Activated T-helper 1 cell treated with anti-CD3 and anti-CD28 coated beads, Interleukin-2, amount 50 U/mL, for 16 hours (primary cell): Measurements from ENCODE around the gene MOB2.

Experiments used
- DNase-seq, 2 donors: peaks; one replicate each; pipeline ENCODE4 v3.0.0-alpha.2; 2020; ENCODE audit warnings: low read depth in 1 of 2, low spot score in 1 of 2

Gene MOB2

GRCh38 chr11:1422481-1422880, 64.1 kb downstream of the MOB2 start:
- no peak for DNase-seq

DNA sequence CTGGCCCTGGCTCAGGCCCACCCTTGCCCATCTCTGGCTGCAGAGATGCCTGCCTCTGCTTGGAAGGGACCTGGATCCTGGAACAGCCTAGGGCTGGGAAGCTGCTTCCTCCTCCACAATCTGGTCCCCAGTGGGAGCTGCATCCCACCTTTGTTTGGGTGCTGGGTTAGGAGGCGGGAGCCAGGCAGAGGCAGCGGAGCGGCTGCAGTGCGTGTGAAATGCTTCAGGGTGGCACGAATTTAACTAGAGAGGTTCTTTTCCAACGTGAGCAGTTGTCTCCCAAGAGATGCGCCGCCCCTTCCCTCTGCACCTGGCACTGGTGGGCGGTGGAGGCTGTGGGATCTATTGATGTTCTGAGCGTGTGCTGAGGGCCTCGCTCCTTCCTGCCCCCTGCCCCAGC, 65.3 kb downstream of the MOB2 start:
- DNase-seq, result no peak

DNA sequence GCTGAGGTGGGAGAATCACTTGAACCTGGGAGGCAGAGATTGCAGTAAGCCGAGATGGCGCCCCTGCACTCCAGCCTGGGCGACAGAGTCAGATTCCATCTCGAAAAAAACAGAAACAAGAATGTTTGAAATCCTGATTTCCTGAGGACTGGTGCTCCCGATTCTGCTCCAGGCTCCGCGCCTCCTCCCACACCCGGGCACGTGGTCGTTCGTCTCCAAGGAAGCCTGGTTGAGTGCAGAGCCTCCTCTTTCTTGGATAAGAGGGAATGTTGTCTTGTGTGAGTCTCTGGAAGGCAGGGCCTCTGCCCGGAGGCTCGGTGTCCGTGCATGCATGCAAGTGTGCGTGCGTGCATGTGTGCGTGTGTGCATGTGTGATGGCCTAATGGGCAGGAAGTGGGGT, 66.8 kb downstream of the MOB2 start:
- DNase-seq, result no peak
